HL-60/S4 (cell line): ENCODE data around the gene CKLF.
"Not testable (repeated sequence)": the region's sequence is repeated elsewhere in the genome, so short reads cannot be mapped to it uniquely, and the experiment has no call there.

ENCODE experiments used
- in situ Hi-C: fragments of 300-500 bp; cut with MboI; formaldehyde crosslinking; loops from 2 replicates; pipeline ENCODE4 v1.14.3; 2022; ENCODE audit warnings: low sequenced_read_pairs

The CKLF gene

DNA sequence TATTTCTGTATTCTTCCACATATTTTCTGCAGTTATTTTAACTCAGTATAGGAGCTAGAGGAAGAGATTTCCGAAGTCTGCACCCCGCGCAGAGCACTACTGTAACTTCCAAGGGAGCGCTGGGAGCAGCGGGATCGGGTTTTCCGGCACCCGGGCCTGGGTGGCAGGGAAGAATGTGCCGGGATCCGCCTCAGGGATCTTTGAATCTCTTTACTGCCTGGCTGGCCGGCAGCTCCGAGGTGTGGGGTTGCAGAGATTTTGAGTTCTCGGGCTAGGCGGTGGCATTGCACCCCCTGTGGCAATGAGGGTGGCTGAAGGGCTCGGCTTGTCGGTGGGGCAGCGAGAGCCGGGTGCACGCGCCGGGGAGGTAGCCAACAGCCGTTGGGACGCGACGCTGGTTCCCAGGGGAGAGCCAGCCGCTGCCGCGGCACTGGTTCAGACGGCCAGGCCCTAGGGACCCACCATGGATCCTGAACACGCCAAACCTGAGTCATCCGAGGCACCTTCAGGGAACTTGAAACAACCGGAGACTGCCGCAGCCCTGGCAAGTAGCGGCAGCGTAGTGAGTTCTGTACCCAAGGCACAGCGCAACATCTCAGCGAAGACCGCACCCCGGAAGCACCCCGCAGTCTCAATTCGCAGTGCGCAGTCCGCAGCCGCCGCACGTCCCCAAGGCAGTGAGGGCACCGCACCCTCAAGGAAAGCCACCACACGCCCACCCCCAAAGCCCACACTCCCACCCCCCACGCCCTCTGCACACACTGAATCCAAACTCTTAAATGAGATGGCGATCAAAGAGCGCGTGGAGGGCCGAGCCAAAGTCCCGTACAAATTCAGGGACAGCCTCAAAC is 13.9 kb downstream of the CKLF start, which contains the start of gene CMTM1:
Gene CMTM1, plus strand, starts transcription at position 389 of the 851 bp plus-strand sequence. Its CDS starts 75 bp downstream, at position 464.
- in situ Hi-C loops: no loop called here

DNA sequence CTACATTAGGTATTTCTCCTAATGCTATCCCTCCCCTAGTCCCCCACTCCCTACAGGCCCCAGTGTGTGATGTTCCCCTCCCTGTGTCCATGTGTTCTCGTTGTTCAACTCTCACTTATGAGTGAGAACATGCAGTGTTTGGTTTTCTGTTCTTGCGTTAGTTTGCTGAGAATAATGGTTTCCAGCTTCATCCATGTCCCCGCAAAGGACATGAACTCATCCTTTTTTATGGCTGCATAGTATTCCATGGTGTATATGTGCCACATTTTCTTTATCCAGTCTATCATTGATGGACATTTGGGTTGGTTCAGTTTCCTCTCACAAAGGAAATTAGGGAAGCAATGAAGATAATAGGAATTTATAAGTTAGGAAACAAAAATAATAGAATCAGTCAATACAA is 14.9 kb downstream of the CKLF start:
- in situ Hi-C loops: not testable (repeated sequence)

DNA sequence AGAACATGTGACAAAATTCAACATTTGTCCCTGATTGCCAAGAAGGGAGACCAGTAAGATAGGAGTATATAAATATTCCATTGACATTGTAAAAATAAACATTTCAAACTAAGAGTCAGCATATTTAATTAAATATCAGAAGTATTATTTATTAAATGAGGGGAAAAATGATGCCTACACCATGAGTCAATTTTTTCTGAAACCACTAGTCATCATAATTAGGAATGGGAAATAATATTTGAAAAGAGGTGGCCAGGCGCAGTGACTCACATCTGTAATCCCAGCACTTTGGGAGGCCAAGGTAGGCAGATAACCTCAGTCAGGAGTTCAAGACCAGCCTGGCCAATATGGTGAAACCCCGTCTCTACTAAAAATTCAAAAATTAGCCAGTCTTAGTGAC is 16.0 kb downstream of the CKLF start:
- in situ Hi-C loops: no loop called here

DNA sequence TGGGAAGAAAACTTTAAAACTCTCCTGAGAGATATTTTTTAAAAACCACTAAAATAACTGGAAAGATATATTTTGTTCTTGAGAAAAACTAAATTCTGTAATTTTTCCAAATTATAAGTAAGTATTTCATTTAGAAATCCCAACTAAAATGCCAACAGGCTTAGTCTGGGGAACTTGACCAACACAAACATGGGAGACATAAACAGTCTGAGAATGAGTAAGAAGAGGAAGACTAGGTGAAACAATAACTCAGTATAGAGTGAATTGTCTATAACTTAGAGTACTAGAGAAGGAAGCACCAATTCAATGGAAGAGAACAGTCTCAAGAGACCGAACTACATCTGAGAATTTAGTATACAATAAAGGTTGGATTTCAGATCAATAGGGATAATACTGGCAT is 16.8 kb downstream of the CKLF start:
- in situ Hi-C loops: no loop called here

DNA sequence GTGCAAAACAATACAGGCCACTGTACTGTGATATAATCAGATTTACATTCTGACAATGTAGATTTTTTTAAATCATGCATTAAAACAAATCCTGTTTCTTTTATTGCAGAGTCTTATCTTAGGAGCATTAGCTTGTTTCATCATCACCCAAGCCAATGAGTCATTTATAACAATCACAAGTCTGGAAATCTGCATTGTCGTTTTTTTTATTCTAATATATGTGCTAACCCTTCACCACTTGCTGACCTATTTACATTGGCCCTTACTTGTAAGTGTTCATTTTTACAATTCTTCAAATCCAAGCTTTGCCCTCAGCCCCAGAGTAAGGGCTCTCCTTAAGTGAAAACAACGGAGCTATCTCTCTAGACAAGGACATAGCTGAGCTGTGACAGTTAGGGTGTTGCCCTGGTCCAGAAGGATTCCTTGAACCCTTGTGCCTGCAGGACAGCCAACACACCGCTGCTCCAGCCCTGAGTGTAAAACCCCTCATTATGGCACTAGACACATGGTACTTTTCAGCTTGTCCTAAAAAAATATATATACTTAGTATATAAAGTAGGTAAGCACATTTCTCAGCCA is 17.5 kb downstream of the CKLF start:
- in situ Hi-C loops: no loop called here

DNA sequence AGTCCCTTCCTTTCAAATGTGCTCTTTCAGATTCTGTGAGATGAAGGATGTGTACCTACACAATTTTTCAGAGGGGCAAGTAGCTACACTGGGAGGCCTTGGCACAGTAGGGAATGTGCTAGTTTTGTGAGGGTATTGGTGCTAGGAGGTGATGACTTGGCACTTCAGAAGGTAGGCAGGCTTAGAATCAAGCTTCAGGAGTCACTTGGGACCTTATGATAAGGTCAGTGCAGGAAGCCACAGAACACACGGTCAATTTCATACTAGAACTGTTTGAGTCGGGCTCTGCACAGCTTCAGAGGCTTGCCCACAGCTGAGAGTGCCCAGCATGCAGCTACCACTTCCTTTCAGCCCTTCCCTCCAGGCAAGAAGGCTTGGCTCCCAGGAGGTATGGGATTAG is 20.0 kb downstream of the CKLF start:
- in situ Hi-C loops: no loop called here

DNA sequence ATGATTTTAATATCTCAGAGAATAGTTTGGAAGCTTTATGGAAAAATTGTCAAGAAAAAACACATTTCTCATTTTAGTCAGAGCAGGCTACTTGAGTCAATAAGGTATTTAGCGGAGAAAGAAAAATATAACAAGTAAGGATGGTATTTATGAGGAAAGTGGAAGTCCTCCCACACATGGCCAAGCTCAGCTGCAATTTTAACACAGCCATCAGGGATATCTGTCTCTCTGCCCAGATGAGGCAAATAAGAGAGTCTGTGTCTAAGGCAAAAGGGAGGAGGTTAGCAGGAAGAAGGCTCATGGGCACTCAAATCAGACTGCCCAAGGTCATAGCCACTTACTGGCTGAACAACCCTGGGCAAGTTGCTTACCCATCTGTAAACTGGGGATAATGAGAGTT is 21.7 kb downstream of the CKLF start:
- in situ Hi-C loops: no loop called here

DNA sequence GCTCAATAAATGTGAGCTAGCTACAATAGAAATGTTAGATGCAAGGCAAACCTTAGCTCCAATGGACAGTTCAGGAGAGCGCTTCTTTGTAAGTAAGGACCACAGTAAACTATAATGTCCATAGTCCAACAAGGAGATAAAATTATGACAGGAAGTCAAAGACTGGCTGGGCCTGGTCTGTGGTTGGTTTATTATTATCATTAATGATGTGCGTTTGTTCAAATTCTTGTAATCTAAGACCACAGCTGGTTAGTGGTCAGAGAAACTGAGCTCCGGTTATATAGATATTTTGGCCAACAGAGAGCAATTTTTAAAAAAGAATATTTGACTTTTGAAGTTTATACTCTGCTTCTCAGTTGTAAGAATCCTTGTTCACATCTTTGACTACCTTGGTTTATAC is 22.2 kb downstream of the CKLF start:
- in situ Hi-C loops: no loop called here

DNA sequence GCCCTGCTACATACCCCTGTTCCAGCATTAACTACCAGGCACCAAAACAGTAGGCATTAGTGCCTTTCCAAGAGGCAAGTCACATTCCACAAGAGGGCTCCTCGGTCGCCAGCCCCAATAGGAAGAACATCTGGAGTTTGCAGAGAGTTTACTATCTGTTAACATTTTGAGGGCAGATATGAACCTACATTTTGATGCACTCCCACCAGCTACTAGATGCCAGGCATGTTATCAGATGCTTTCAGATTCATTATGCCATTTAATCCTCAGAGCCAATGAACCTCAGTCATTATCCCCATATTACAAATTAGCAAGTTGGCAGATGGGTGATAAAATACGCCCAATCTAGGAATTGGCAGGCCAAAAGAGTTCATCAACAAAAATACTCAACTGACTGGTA is 22.7 kb downstream of the CKLF start:
- in situ Hi-C loops: no loop called here

DNA sequence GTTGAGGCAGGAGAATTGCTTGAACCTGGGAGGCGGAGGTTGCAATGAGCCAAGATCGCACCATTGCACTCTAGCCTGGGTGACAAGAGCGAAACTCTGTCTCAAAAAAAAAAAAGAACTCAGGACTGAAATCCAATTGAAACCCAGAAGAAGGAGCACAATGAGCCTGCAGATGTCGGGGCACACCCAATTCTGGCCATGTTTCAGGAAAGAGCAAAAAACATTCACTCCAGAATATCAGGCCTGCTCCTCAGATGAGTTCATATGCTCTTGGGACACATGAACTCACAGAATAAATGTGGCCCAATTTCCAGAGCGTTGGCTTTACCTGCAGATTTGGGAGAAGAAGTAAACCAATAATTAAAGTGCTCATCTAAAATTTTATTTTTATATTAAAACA is 23.9 kb downstream of the CKLF start:
- in situ Hi-C loops: no loop called here

DNA sequence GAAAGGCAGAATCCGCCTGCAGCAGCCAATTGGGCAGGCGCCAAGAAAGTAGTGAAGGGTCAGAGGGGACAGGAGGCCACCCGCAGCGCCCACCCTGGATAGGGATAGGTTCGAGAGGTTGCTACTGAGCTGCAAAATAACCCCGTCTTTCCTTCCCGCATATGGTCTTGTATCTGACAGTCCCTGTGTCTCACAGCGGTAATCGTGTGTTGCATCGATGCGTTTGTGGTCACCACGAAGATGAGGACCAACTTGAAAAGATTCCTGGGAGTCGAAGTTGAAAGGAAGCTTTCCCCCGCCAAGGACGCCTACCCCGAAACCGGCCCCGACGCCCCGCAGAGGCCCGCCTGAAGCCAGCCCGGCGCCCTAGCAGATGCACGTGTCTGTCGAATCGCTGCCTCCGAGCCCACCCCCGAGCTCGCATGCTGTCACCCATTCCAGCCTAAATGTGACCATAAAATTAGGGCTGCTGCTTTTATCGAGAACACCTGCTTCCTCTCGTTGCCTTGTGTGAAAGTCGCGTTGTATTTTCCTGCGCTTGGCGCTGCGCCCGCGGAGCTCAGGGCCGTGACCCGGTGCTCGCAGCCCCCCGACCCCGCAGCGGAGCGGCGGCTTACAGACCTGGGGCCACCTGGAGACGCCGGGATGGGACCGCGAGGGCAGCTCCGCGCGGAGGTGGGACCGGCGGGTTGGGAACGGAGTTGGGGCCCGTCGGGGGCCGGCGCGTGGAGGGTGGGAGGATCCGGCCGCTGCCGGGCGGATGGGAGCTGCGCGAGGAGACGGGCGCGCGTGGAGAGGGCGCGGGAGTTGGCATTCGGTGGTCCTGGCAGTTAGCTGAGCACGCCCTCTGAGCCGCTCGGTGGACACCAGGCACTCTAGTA is 26.5 kb downstream of the CKLF start, which contains the start of gene CMTM2:
Gene CMTM2, plus strand, starts transcription at position 813 of the 881 bp plus-strand sequence. CDS start 145 bp downstream, outside the sequence.
- in situ Hi-C loops: no loop called here

DNA sequence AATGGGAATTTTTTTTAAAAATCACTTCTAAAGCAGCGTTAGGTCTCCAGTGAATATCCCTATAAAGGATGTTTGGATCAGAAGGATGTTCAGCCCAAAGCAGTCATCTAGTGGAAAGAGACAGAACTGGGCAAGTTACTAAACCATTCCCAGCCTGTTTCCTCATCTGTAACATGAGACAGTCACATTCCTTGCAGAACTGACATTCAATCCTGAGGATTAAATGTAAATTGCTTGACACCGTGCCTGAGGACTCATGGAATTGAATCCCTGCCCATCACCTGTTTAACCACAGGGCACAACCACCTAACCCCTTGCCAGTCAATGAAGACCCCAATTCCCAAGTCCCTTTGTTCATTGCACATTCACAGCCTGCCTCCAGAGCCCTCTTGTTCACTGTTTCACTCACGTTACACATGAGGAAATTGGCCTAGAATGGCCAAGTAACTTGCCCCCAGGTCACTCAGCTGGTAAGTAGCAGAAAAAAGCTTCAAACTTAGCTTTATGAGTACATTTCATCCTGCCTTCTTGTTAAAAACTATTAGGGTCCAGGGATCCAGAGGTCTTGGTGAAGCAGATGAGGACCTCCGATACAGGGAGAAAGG is 28.3 kb downstream of the CKLF start:
- in situ Hi-C loops: no loop called here

DNA sequence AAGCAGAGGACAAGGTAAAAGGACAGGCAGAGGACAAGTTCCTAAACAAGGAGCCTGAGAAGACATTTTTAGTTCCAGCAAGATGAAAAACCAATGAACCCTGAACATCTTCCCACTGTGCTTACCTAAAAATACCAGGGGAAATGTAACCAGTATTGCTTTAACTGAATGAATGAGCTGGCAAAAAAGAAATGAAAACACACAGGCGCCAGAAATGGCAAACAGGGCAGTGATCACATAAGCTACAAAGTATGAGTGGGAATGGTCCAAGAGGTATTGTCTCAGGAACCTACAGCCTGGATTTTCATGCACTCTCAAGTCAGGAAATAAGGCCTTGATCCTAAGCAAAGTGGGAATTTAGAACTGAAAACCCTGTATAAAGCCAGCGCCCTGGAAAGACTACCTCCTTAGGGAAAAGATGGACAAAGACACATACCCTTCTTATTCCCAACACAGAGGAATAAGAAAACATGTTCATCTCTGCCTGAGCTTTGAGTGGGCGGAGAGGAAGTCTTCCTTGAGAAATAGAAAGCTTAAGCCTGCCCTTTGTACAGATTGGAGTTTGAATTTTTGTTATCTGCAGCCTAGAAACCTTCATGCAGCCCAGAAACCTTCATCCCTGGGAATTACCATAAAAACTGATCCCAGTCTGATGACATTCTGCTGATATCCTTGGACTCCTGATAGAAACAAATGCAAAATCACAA is 29.0 kb downstream of the CKLF start:
- in situ Hi-C loops: no loop called here

DNA sequence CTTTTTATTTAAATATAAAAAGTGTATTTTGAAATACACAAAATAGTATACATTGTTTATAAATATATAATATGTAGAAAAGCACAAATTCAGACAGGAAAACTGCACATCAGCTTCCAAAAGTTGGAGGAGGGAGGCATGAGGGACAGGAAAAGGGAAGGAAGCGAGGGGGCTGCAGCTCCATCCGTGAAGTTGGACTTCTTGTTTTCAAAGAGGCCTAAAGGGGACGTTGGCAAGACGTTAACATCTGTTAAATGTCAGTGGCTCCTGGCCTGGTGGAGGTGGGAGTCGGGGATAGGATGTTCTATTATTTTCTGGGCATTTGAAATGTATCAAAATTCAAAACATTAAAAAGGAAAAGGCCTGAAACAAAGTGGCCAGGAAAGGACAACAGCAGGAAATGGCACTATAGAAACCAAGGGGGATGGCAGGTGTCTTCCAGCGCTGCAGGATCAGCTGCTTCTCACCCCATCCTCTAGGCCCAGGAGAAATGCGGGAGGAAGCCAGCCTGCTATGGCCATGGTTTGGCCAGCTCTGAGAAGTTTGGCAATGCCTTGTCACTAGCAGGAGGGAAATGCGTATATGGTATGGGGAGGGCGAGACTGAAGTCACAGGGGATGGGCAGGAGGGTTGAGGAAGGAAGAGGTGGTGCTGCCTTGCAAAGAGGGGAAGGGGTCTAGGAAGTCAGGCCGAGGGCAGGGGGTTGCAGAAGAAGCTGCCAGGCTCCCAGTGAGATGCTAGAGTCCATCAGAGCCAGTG is 33.3 kb downstream of the CKLF start:
- in situ Hi-C loops: loop anchor here (5.0 kb wide), 1 partner anchor 178 kb away; no protein-coding TSS in a partner anchor

DNA sequence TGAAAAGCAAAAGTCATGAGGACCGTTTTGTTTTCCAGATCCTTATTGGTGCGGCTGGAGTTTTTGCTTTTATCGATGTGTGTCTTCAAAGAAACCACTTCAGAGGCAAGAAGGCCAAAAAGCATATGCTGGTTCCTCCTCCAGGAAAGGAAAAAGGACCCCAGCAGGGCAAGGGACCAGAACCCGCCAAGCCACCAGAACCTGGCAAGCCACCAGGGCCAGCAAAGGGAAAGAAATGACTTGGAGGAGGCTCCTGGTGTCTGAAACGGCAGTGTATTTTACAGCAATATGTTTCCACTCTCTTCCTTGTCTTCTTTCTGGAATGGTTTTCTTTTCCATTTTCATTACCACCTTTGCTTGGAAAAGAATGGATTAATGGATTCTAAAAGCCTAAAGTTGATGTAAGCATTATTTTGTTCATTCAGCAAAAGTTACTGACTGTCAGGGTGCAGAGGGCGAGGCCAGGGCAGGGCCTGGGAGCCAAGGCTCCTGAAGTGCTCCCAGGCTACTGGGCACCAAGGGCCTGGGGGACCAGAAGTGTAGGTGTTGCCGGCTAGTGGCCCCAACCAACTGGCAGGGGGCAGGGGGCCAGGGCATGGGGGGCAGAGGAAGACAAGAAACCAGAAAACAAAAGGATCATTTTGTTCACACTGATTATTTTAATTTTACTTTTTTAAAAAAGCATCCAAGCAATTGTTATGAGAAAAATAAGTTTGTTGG is 35.7 kb downstream of the CKLF start:
- in situ Hi-C loops: loop anchor here (5.0 kb wide), 1 partner anchor 181 kb away; no protein-coding TSS in a partner anchor

DNA sequence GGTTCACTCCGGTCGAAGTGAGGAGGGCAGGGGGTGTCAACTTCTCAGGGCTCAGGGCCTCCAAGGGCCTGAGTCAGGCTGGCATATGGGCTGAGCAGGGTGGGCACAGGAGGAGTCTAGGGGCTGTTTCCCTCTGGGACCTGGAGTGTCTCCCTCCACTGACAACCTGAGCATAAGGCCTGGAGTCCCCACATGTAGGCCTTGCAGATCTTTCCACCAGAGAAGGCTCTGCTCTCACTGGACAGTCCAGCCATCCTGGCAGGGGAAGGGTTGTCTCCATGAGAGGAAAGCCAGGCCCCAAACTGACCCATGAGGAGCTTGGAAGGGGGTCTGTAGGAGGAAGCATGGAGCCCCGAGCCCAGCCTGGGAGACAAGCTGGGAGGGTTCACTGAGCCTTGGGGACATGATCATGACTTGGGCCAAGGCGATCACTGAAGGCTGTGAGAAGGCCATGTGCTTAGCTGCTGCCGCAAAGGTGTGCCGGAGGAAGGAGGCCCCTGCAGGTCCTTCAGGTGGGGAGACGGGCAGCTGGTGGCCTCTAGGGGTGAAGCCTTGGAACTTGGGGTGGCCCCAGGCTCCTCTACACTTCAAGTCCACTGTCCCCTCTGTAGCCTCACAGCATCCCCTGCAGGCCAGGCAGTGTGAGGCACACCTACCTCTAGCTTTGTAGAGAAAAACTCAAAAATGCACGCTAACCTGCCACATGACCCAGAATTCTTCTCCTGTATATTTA is 36.8 kb downstream of the CKLF start:
- in situ Hi-C loops: loop anchor here (5.0 kb wide), 1 partner anchor 182 kb away; no protein-coding TSS in a partner anchor

DNA sequence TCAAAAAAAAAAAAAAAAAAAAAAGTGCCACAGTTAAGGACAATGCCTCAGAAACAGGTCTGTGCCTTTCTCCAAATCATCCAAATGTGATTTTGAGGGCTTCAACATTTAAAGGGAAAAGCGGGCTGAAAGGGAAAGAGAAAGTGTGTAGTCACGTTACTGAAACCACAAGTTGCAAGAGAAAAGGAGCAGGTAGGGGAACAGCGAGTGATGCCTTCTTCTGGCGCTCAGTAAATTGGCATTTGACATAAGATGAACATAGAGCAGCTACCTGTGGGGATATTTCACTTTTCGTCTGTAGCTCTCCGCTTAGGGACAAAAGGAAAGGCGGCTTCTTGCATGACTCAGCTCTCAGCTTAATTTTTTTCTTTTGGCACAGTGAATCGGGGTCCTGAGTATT is 37.9 kb downstream of the CKLF start:
- in situ Hi-C loops: no loop called here

DNA sequence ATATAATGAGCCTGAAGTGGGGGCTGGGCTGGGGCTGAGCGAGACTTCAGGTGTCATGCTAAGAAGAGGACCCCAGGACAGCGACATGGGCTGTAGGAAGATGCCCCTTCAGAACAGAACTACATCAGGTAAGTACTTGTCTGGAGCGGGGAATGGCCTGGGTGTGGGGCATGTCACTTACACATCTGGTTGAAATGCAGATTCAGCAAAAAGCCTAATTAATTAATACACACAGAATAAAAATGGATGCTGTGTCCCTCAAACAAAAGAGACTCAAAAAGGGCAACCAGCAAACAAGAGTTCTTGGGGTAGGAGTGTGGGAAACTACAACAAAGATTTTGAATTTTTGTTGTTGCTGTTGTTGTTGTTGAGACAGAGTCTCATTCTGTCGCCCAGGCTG is 38.6 kb downstream of the CKLF start:
- in situ Hi-C loops: no loop called here
